ENCODE results near the gene PLP1. TPM values are rescaled to one million over a fixed set of nuclear protein-coding genes. Genes with fewer than 3 reads are reported as not detected.

PLP1 gene
- total and polyA plus RNA-seq, 9 of the 15 experiments (the other 6 are each of a cell fraction or from before 2014, with no cell fraction given), result not detected

GRCh38 chrX:103817502-103817901 lies 40.9 kb downstream of the PLP1 start (continued):
- TF ChIP-seq CTCF (IDR thresholded peaks at IDR 0.05 in 2 of 3, conservative IDR thresholded peaks at IDR 0.05 in 1 of 3; ENCODE audit: insufficient read depth in 2 of 3, low read depth in 1 of 3, low read length in 3 of 3), result peak in 2 of 3 experiments; percentile 49 to 72; a peak in 3 of 6 replicates
- no peak for TF ChIP-seq BHLHE40 (IDR thresholded peaks at IDR 0.05; ENCODE audit: low read length)
- TF ChIP-seq COPS2 (conservative IDR thresholded peaks at IDR 0.05), result no peak
- no peak for TF ChIP-seq NBN (IDR thresholded peaks at IDR 0.05; ENCODE audit: low read depth)
- TF ChIP-seq POLR2B (IDR thresholded peaks at IDR 0.05; ENCODE audit: low read depth, partially characterized antibody), result no peak
- TF ChIP-seq CBFB (CRISPR knock-in tag; IDR thresholded peaks at IDR 0.05), result no peak
- peak; percentile 60 to 66 for TF ChIP-seq RAD21 (CRISPR knock-in tag; conservative IDR thresholded peaks at IDR 0.05 in 1 of 2, IDR thresholded peaks at IDR 0.05 in 1 of 2)
- TF ChIP-seq ZBTB9 (CRISPR knock-in tag; IDR thresholded peaks at IDR 0.05), result no peak
- no peak for TF ChIP-seq ATF1 (CRISPR knock-in tag; IDR thresholded peaks at IDR 0.05)
- no peak for TF ChIP-seq ATF1 (tag; IDR thresholded peaks at IDR 0.05)
- TF ChIP-seq ZNF23 (CRISPR knock-in tag; IDR thresholded peaks at IDR 0.05), result no peak
